ENCODE data around the gene AKT1S1. TPM values are rescaled to one million over a fixed set of nuclear protein-coding genes. Genes with fewer than 3 reads are reported as not detected.

Gene AKT1S1
- total RNA-seq, 1 donor from 2014 or later = 48.8 TPM

DNA sequence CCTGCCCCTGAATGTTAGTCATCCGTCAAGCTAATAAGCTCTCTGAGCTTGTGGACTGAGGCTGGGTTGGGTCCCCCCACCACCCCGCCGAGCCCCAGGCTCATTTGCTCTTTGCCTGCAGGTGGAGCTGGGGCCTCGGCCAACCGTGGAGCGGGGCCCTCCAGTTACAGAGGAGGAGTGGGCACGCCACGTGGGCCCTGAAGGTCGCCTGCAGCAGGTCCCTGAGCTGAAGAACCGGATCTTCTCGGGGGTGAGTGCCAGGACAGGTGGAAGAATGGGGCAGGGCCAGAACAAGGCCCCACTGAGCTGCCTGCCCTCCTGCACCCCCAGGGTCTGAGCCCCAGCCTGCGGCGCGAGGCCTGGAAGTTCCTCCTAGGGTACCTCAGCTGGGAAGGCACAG, 5.5 kb upstream of the AKT1S1 start:
- no peaks in the 10 kb centered on the region for H3K27me3 Mint-ChIP-seq
- peaks cover 9% of the 10 kb centered on the region for H3K4me1 Mint-ChIP-seq (ENCODE audit: low read depth)
- H3K36me3 Mint-ChIP-seq (ENCODE audit: insufficient read depth) = peaks cover 31% of the 10 kb centered on the region
- no peak overlapping the region for H3K27ac Mint-ChIP-seq
- no peak for DNase-seq (ENCODE audit: low spot score, unreplicated experiment)
- TF ChIP-seq, protein P1, sequence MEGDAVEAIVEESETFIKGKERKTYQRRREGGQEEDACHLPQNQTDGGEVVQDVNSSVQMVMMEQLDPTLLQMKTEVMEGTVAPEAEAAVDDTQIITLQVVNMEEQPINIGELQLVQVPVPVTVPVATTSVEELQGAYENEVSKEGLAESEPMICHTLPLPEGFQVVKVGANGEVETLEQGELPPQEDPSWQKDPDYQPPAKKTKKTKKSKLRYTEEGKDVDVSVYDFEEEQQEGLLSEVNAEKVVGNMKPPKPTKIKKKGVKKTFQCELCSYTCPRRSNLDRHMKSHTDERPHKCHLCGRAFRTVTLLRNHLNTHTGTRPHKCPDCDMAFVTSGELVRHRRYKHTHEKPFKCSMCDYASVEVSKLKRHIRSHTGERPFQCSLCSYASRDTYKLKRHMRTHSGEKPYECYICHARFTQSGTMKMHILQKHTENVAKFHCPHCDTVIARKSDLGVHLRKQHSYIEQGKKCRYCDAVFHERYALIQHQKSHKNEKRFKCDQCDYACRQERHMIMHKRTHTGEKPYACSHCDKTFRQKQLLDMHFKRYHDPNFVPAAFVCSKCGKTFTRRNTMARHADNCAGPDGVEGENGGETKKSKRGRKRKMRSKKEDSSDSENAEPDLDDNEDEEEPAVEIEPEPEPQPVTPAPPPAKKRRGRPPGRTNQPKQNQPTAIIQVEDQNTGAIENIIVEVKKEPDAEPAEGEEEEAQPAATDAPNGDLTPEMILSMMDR (IDR thresholded peaks at IDR 0.05; ENCODE audit: unreplicated experiment) = no peak
- no peaks in the 10 kb centered on the region for H3K9me3 Mint-ChIP-seq (ENCODE audit: low read depth)
- no peak overlapping the region for H3K4me3 Mint-ChIP-seq (ENCODE audit: low read depth)

DNA sequence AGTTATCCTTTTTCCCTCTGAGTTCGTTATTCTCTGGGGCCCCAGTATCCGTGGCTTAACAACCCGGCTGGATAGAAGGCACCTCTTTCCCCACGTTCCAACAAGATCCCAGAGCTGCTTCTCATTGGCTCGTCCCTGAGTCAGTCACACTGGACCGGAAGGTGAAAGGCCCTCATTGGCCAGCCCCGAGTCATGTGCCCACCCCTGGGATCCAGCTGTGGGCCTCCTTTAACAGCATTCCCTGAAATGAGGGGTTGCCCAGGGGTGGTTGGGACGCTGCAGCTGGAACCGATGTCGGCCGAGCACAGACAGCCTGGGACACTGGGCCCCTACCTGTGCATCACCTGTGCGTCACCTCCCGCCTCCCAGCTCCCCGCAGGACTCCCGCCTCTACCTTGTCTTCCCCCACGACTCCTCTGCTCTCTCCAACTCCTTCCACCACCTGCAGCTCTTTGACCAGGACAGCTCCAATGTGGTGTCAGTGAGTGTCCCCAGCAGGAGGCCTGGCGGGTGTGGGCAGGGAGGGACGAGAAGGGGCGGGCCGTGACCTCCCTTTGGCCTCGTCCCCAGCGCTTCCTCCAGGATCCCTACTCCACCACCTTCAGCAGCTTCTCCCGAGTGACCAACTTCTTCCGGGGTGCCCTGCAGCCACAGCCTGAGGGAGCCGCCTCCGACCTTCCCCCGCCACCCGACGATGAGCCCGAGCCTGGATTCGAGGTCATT, 4.7 kb upstream of the AKT1S1 start:
- Mint-ChIP-seq H3K9me3 (ENCODE audit: low read depth) (no peaks in the 10 kb centered on the region), H3K27me3 (no peaks in the 10 kb centered on the region), H3K4me3 (ENCODE audit: low read depth) (no peak overlapping the region), H3K4me1 (ENCODE audit: low read depth) (peaks cover 9% of the 10 kb centered on the region), H3K36me3 (ENCODE audit: insufficient read depth) (peaks cover 31% of the 10 kb centered on the region), H3K27ac (no peak overlapping the region)
- DNase-seq (ENCODE audit: low spot score, unreplicated experiment) = no peak
- TF ChIP-seq, protein P1 (IDR thresholded peaks at IDR 0.05; ENCODE audit: unreplicated experiment) = no peak

DNA sequence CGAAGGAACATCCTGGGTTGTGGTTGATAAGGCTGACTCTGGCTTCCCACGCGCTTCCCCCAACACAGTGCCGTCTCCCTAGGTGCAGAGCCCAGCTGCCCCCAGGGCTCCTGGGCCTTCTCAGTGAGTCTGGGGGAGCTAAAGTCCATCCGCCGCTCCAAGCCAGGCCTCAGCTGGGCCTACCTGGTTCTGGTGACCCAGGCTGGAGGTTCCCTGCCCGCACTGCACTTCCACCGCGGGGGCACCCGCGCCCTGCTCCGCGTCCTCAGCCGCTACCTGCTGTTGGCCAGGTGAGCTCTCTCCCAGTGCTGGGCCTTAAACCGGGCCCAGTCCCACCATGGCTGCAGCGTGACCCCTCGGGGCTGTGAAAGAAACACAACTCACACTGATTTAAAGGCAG, 4.0 kb upstream of the AKT1S1 start:
- no peaks in the 10 kb centered on the region for H3K27me3 Mint-ChIP-seq
- no peaks in the 10 kb centered on the region for H3K9me3 Mint-ChIP-seq (ENCODE audit: low read depth)
- DNase-seq (ENCODE audit: low spot score, unreplicated experiment) = no peak
- peaks cover 28% of the 10 kb centered on the region for H3K36me3 Mint-ChIP-seq (ENCODE audit: insufficient read depth)
- no peak overlapping the region for H3K4me3 Mint-ChIP-seq (ENCODE audit: low read depth)
- H3K27ac Mint-ChIP-seq = peak overlapping the region; percentile 76
- peaks cover 9% of the 10 kb centered on the region for H3K4me1 Mint-ChIP-seq (ENCODE audit: low read depth)
- TF ChIP-seq, protein P1 (IDR thresholded peaks at IDR 0.05; ENCODE audit: unreplicated experiment) = no peak

DNA sequence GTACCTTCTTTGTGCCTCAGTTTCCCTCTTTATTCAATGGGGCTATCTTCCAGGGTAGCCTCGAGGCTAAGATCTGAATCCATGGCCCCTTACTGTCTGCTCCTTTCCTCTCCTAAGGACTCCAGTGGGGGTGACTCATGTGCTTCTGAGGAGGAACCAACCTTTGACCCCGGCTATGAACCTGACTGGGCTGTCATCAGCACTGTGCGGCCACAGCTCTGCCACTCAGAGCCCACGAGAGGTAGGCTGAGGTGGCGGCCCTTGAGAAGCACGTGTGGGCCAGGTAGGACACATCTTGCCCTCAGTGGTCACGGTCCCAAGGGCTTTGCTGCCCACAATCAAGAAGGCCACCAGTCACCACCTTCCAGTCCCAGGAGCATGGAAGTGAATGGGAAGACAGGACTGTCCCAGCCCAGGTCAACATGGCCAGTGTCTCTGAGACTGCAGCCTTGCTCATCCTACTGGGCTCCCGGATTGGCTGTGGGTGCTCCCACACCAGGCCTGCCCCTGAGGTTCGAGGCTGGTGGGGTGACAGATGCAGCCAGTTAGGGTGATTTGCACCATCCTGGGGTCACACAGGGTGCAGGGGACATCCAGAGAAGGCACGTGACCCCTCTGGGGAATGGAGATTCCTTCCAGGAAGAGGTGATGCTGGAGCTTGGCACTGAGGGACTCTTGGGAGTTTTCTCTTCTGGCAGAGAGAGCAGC, 3.2 kb upstream of the AKT1S1 start:
- no peak for DNase-seq (ENCODE audit: low spot score, unreplicated experiment)
- Mint-ChIP-seq H3K9me3 (ENCODE audit: low read depth) (no peaks in the 10 kb centered on the region), H3K4me3 (ENCODE audit: low read depth) (no peak overlapping the region), H3K27ac (no peak overlapping the region), H3K4me1 (ENCODE audit: low read depth) (peaks cover 12% of the 10 kb centered on the region), H3K36me3 (ENCODE audit: insufficient read depth) (peaks cover 26% of the 10 kb centered on the region), H3K27me3 (no peaks in the 10 kb centered on the region)
- TF ChIP-seq, protein P1 (IDR thresholded peaks at IDR 0.05; ENCODE audit: unreplicated experiment) = no peak

DNA sequence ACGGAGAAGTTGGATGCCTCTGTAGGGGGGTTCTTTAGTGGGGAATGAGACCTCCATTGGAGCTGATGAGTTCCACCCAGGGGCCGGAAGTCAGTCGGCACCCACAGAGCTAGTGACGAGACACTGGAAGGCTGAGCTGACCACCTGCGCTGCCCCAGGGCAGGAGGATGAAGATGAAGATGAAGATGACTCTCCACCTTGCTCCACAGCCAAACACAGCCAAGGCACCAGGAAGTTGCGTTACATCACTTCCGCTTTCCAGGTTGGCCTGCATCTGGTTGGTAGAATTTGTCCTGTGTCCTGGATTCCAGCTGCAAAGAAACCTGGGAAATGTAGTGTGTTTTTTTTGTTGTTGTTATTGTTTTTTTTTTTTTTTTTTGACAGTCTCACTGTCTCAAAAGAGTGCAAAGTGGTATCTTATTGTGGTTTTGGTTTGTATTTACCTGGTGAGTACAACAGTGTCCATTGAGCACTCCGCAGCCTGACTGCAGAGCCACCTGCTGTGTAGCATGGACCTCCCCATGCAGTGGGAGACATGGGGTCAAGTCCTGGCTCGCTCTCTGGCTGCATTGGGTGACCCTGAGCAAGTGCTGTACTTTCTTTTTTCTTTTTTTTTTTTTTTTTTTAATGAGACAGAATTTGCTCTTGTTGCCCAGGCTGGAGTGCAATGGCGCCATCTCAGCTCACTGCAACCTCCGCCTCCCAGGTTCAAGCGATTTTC, 2.2 kb upstream of the AKT1S1 start:
- DNase-seq (ENCODE audit: low spot score, unreplicated experiment) = no peak
- H3K4me1 Mint-ChIP-seq (ENCODE audit: low read depth) = peaks cover 12% of the 10 kb centered on the region
- TF ChIP-seq, protein P1 (IDR thresholded peaks at IDR 0.05; ENCODE audit: unreplicated experiment) = no peak
- no peaks in the 10 kb centered on the region for H3K27me3 Mint-ChIP-seq
- no peaks in the 10 kb centered on the region for H3K9me3 Mint-ChIP-seq (ENCODE audit: low read depth)
- H3K27ac Mint-ChIP-seq = no peak overlapping the region
- H3K4me3 Mint-ChIP-seq (ENCODE audit: low read depth) = peak overlapping the region; percentile 29
- H3K36me3 Mint-ChIP-seq (ENCODE audit: insufficient read depth) = peaks cover 23% of the 10 kb centered on the region

All from progenitor cell of endocrine pancreas (in vitro differentiated cells).